ENCODE results near the gene SLC38A6. TPM values are rescaled to one million over a fixed set of nuclear protein-coding genes. Genes with fewer than 3 reads are reported as not detected.

SLC38A6 gene
- total RNA-seq, 1 donor from 2014 or later = 14.4 TPM

- DNase-seq (ENCODE audit: low spot score, unreplicated experiment) = no peak
- Mint-ChIP-seq H3K27ac (no peak overlapping the region), H3K9me3 (ENCODE audit: low read depth) (no peaks in the 10 kb centered on the region), H3K4me3 (ENCODE audit: low read depth) (no peak overlapping the region), H3K27me3 (no peaks in the 10 kb centered on the region), H3K4me1 (ENCODE audit: low read depth) (peaks cover 7% of the 10 kb centered on the region), H3K36me3 (ENCODE audit: insufficient read depth) (peaks cover 8% of the 10 kb centered on the region)
- no peak for TF ChIP-seq CTCF (IDR thresholded peaks at IDR 0.05; ENCODE audit: unreplicated experiment)
Measured at GRCh38 chr14:60974090-60974651, 6.9 kb upstream of the SLC38A6 start.

- H3K36me3 Mint-ChIP-seq (ENCODE audit: insufficient read depth) = peaks cover 8% of the 10 kb centered on the region
- H3K4me1 Mint-ChIP-seq (ENCODE audit: low read depth) = peaks cover 14% of the 10 kb centered on the region
- H3K4me3 Mint-ChIP-seq (ENCODE audit: low read depth) = no peak overlapping the region
- no peak for DNase-seq (ENCODE audit: low spot score, unreplicated experiment)
- no peaks in the 10 kb centered on the region for H3K27me3 Mint-ChIP-seq
- no peak for TF ChIP-seq CTCF (IDR thresholded peaks at IDR 0.05; ENCODE audit: unreplicated experiment)
- no peak overlapping the region for H3K27ac Mint-ChIP-seq
- no peaks in the 10 kb centered on the region for H3K9me3 Mint-ChIP-seq (ENCODE audit: low read depth)
Measured at GRCh38 chr14:60975551-60975950, 5.5 kb upstream of the SLC38A6 start.

GRCh38 chr14:60977847-60978246 is 3.2 kb upstream of the SLC38A6 start:
- DNase-seq (ENCODE audit: low spot score, unreplicated experiment) = no peak
- Mint-ChIP-seq H3K9me3 (ENCODE audit: low read depth) (no peaks in the 10 kb centered on the region), H3K27ac (no peak overlapping the region), H3K4me1 (ENCODE audit: low read depth) (peaks cover 10% of the 10 kb centered on the region), H3K36me3 (ENCODE audit: insufficient read depth) (peaks cover 6% of the 10 kb centered on the region), H3K4me3 (ENCODE audit: low read depth) (no peak overlapping the region), H3K27me3 (no peaks in the 10 kb centered on the region)
- no peak for TF ChIP-seq CTCF (IDR thresholded peaks at IDR 0.05; ENCODE audit: unreplicated experiment)

GRCh38 chr14:60981633-60982455 is 799 bp downstream of the SLC38A6 start:
- Mint-ChIP-seq H3K4me3 (ENCODE audit: low read depth) (no peak overlapping the region), H3K27ac (no peak overlapping the region), H3K27me3 (no peaks in the 10 kb centered on the region), H3K9me3 (ENCODE audit: low read depth) (no peaks in the 10 kb centered on the region), H3K36me3 (ENCODE audit: insufficient read depth) (no peaks in the 10 kb centered on the region), H3K4me1 (ENCODE audit: low read depth) (peaks cover 10% of the 10 kb centered on the region)
- TF ChIP-seq CTCF (IDR thresholded peaks at IDR 0.05; ENCODE audit: unreplicated experiment) = no peak
- no peak for DNase-seq (ENCODE audit: low spot score, unreplicated experiment)

GRCh38 chr14:60984196-60984595 is 3.2 kb downstream of the SLC38A6 start:
- Mint-ChIP-seq H3K27ac (no peak overlapping the region), H3K9me3 (ENCODE audit: low read depth) (no peaks in the 10 kb centered on the region), H3K4me3 (ENCODE audit: low read depth) (no peak overlapping the region), H3K27me3 (no peaks in the 10 kb centered on the region), H3K4me1 (ENCODE audit: low read depth) (peaks cover 7% of the 10 kb centered on the region), H3K36me3 (ENCODE audit: insufficient read depth) (no peaks in the 10 kb centered on the region)
- DNase-seq (ENCODE audit: low spot score, unreplicated experiment) = no peak
- TF ChIP-seq CTCF (IDR thresholded peaks at IDR 0.05; ENCODE audit: unreplicated experiment) = no peak
